ENCODE results near the gene BBLN.
A peak's percentile ranks its signal among the peaks of the same experiment; 100 is the strongest.

The BBLN gene

GRCh38 chr9:128203024-128203706 lies 43.1 kb downstream of the BBLN start, which contains the start of gene DNM1:
TSS of gene DNM1 (plus strand) at chr9:128203379. CDS start at chr9:128203471, 92 bp downstream.
- DNase-seq (ENCODE audit: low spot score), result peak; percentile 99
- in situ Hi-C loops (cut with MboI; ENCODE audit: low sequenced_read_pairs, unreplicated experiment), result no loop called here
- TF ChIP-seq, protein P1, sequence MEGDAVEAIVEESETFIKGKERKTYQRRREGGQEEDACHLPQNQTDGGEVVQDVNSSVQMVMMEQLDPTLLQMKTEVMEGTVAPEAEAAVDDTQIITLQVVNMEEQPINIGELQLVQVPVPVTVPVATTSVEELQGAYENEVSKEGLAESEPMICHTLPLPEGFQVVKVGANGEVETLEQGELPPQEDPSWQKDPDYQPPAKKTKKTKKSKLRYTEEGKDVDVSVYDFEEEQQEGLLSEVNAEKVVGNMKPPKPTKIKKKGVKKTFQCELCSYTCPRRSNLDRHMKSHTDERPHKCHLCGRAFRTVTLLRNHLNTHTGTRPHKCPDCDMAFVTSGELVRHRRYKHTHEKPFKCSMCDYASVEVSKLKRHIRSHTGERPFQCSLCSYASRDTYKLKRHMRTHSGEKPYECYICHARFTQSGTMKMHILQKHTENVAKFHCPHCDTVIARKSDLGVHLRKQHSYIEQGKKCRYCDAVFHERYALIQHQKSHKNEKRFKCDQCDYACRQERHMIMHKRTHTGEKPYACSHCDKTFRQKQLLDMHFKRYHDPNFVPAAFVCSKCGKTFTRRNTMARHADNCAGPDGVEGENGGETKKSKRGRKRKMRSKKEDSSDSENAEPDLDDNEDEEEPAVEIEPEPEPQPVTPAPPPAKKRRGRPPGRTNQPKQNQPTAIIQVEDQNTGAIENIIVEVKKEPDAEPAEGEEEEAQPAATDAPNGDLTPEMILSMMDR (IDR thresholded peaks at IDR 0.05; ENCODE audit: borderline replicate concordance, control extremely low read depth, extremely low read depth, insufficient read depth, missing control alignments), result peak; percentile 96

GRCh38 chr9:128203707-128204551 lies 43.9 kb downstream of the BBLN start:
- TF ChIP-seq, protein P1 (IDR thresholded peaks at IDR 0.05; ENCODE audit: borderline replicate concordance, control extremely low read depth, extremely low read depth, insufficient read depth, missing control alignments), result no peak
- in situ Hi-C loops (cut with MboI; ENCODE audit: low sequenced_read_pairs, unreplicated experiment), result no loop called here
- DNase-seq (ENCODE audit: low spot score), result no peak

- no peak for DNase-seq (ENCODE audit: low spot score)
- TF ChIP-seq, protein P1 (IDR thresholded peaks at IDR 0.05; ENCODE audit: borderline replicate concordance, control extremely low read depth, extremely low read depth, insufficient read depth, missing control alignments), result no peak
- in situ Hi-C loops (cut with MboI; ENCODE audit: low sequenced_read_pairs, unreplicated experiment), result no loop called here
These were observed 44.8 kb downstream of the BBLN start for GRCh38 chr9:128204858-128205257.

GRCh38 chr9:128205296-128205944 lies 45.4 kb downstream of the BBLN start:
- TF ChIP-seq, protein P1 (IDR thresholded peaks at IDR 0.05; ENCODE audit: borderline replicate concordance, control extremely low read depth, extremely low read depth, insufficient read depth, missing control alignments), result no peak
- no peak for DNase-seq (ENCODE audit: low spot score)
- in situ Hi-C loops (cut with MboI; ENCODE audit: low sequenced_read_pairs, unreplicated experiment), result no loop called here

GRCh38 chr9:128206484-128206883 lies 46.4 kb downstream of the BBLN start:
- in situ Hi-C loops (cut with MboI; ENCODE audit: low sequenced_read_pairs, unreplicated experiment), result no loop called here
- TF ChIP-seq, protein P1 (IDR thresholded peaks at IDR 0.05; ENCODE audit: borderline replicate concordance, control extremely low read depth, extremely low read depth, insufficient read depth, missing control alignments), result no peak
- no peak for DNase-seq (ENCODE audit: low spot score)

Data from GM13976 (cell line).